H9 (cell line): Measurements from ENCODE around the gene VWC2L. TPM values are rescaled to one million over a fixed set of nuclear protein-coding genes. Genes with fewer than 3 reads are reported as not detected.

ENCODE experiments used
- DNase-seq: peaks from one replicate; pipeline ENCODE4 v3.0.0-alpha.2; 2017
- H2AFZ ChIP-seq: one replicate; pipeline ENCODE4 v1.6.1; 2013; ENCODE audit warnings: mild to moderate bottlenecking, low read length, control low read depth, moderate library complexity
- H2AK5ac ChIP-seq: 2 replicates; pipeline ENCODE4 v1.6.1; 2013; ENCODE audit warnings: low read length, control low read depth, mixed read lengths; ENCODE audit not compliant: insufficient read length
- H2BK120ac ChIP-seq: one replicate; pipeline ENCODE4 v1.6.1; 2013; ENCODE audit warnings: low read depth, mild to moderate bottlenecking, low read length, control low read depth, inconsistent platforms; ENCODE audit not compliant: poor library complexity, severe bottlenecking
- H2BK12ac ChIP-seq: 2 replicates; pipeline ENCODE4 v1.6.1; 2013; ENCODE audit warnings: low read length, control low read depth, mixed read lengths, low read depth; ENCODE audit not compliant: insufficient read length
- H2BK15ac ChIP-seq: 2 replicates; pipeline ENCODE4 v1.6.1; 2013; ENCODE audit warnings: low read depth, low read length, control low read depth
- H2BK20ac ChIP-seq: one replicate; pipeline ENCODE4 v1.6.1; 2013; ENCODE audit warnings: low read depth, mild to moderate bottlenecking, low read length, control low read depth, inconsistent platforms; ENCODE audit not compliant: poor library complexity, severe bottlenecking
- H2BK5ac ChIP-seq: 2 replicates; pipeline ENCODE4 v1.6.1; 2013; ENCODE audit warnings: low read length, control low read depth, mixed read lengths; ENCODE audit not compliant: insufficient read length
- H3K14ac ChIP-seq: 2 replicates; pipeline ENCODE4 v1.6.1; 2013; ENCODE audit warnings: low read length, control low read depth; ENCODE audit not compliant: insufficient read depth
- H3K18ac ChIP-seq: 2 replicates; pipeline ENCODE4 v1.6.1; 2013; ENCODE audit warnings: low read depth, mild to moderate bottlenecking, mixed read lengths, low read length, control low read depth; ENCODE audit not compliant: insufficient read length
- H3K23ac ChIP-seq: 2 replicates; pipeline ENCODE4 v1.6.1; 2013; ENCODE audit warnings: low read length, control low read depth, mixed read lengths, low read depth; ENCODE audit not compliant: insufficient read length
- H3K23me2 ChIP-seq: 2 replicates; pipeline ENCODE4 v1.6.1; 2013; ENCODE audit warnings: low read depth, mild to moderate bottlenecking, mixed read lengths, low read length, control low read depth; ENCODE audit not compliant: insufficient read length, poor library complexity, severe bottlenecking
- H3K27ac ChIP-seq: 2 replicates; pipeline ENCODE4 v1.5.1; 2013; ENCODE audit warnings: low read length, control low read depth, mixed read lengths, low read depth; ENCODE audit not compliant: insufficient read length
- H3K27me3 ChIP-seq: 2 replicates; pipeline ENCODE4 v1.6.1; 2013; ENCODE audit warnings: low read length, control low read depth, inconsistent platforms; ENCODE audit not compliant: insufficient read depth
- H3K4ac ChIP-seq: 2 replicates; pipeline ENCODE4 v1.6.1; 2013; ENCODE audit warnings: low read depth, mild to moderate bottlenecking, control low read depth, inconsistent platforms, low read length, moderate library complexity
- H3K4me1 ChIP-seq: 2 replicates; pipeline ENCODE4 v1.6.1; 2013; ENCODE audit warnings: low read length, control low read depth, inconsistent platforms; ENCODE audit not compliant: insufficient read depth
- H3K4me2 ChIP-seq: 2 replicates; pipeline ENCODE4 v1.6.1; 2013; ENCODE audit warnings: low read length, control low read depth, mixed read lengths; ENCODE audit not compliant: insufficient read length, insufficient read depth
- H3K56ac ChIP-seq: 2 replicates; pipeline ENCODE4 v1.6.1; 2013; ENCODE audit warnings: low read depth, mild to moderate bottlenecking, mixed read lengths, low read length, control low read depth; ENCODE audit not compliant: insufficient read length
- H3K79me1 ChIP-seq: 2 replicates; pipeline ENCODE4 v1.6.1; 2013; ENCODE audit warnings: low read depth, mild to moderate bottlenecking, moderate library complexity, low read length, control low read depth, inconsistent platforms; ENCODE audit not compliant: insufficient read depth, poor library complexity, severe bottlenecking
- H3K79me2 ChIP-seq: 2 replicates; pipeline ENCODE4 v1.6.1; 2013; ENCODE audit warnings: low read length, control low read depth, inconsistent platforms; ENCODE audit not compliant: insufficient read depth
- H3K9ac ChIP-seq: 2 replicates; pipeline ENCODE4 v1.6.1; 2013; ENCODE audit warnings: low read length, control low read depth, mixed read lengths; ENCODE audit not compliant: insufficient read length; ENCODE audit errors: extremely low read depth
- H3K9me3 ChIP-seq: one replicate; pipeline ENCODE4 v1.6.1; 2013; ENCODE audit warnings: low read depth, low read length, inconsistent platforms; ENCODE audit not compliant: control insufficient read depth
- H3T11ph ChIP-seq: one replicate; pipeline ENCODE4 v1.6.1; 2013; ENCODE audit warnings: mild to moderate bottlenecking, low read length, control low read depth, inconsistent platforms
- H4K20me1 ChIP-seq: one replicate; pipeline ENCODE4 v1.6.1; 2013; ENCODE audit not compliant: control insufficient read depth, insufficient read length, insufficient read depth
- H4K5ac ChIP-seq: 2 replicates; pipeline ENCODE4 v1.6.1; 2013; ENCODE audit warnings: low read depth, mild to moderate bottlenecking, mixed read lengths, low read length, control low read depth; ENCODE audit not compliant: insufficient read length
- H4K8ac ChIP-seq: replicated peaks from 2 replicates; pipeline ENCODE4 v1.6.1; 2013; ENCODE audit warnings: low read length, control low read depth, mixed read lengths, low read depth; ENCODE audit not compliant: insufficient read length
- H4K91ac ChIP-seq: 2 replicates; pipeline ENCODE4 v1.6.1; 2013; ENCODE audit warnings: low read depth, mild to moderate bottlenecking, moderate library complexity, mixed read lengths, low read length, control low read depth; ENCODE audit not compliant: insufficient read length
- H3K27ac Mint-ChIP-seq, 3 experiments: 2 replicates in 2 of 3; 3 replicates in 1 of 3; pipeline ENCODE4 v1.8.0; 2020 to 2021; ENCODE audit warnings: mixed read lengths in 3 of 3, mild to moderate bottlenecking in 1 of 3, moderate library complexity in 1 of 3
- H3K27me3 Mint-ChIP-seq: 2 replicates; pipeline ENCODE4 v1.8.0; 2021; ENCODE audit warnings: low read depth, mild to moderate bottlenecking, moderate library complexity, mixed read lengths
- H3K36me3 Mint-ChIP-seq, 3 experiments: 2 replicates in 2 of 3; 3 replicates in 1 of 3; pipeline ENCODE4 v1.8.0; 2020 to 2021; ENCODE audit warnings: low read depth in 3 of 3, mixed read lengths in 3 of 3; ENCODE audit not compliant: insufficient read depth in 1 of 3
- H3K4me1 Mint-ChIP-seq, 2 experiments: 2 replicates each; pipeline ENCODE4 v1.8.0; 2020; ENCODE audit warnings: mixed read lengths in 2 of 2
- H3K4me3 Mint-ChIP-seq, 2 experiments: 2 replicates in 1 of 2; 3 replicates in 1 of 2; pipeline ENCODE4 v1.8.0; 2020 to 2021; ENCODE audit warnings: mild to moderate bottlenecking in 2 of 2, mixed read lengths in 2 of 2, moderate library complexity in 1 of 2
- H3K9me3 Mint-ChIP-seq, 2 experiments: 2 replicates in 1 of 2; 3 replicates in 1 of 2; pipeline ENCODE4 v1.8.0; 2020; ENCODE audit warnings: mild to moderate bottlenecking in 2 of 2, mixed read lengths in 2 of 2, moderate library complexity in 1 of 2
- CTCF ChIP-seq: fragments of 200-600 bp; sonication (generic); conservative IDR thresholded peaks from 3 replicates; pipeline ENCODE4 v1.8.0; 2021; ENCODE audit warnings: antibody characterized with exemption, mild to moderate bottlenecking
- total RNA-seq: library from RNA; stranded (reverse); gene quantifications from 2 replicates; pipeline ENCODE4 v1.2.1, GENCODE V29; 2021

VWC2L gene
- total RNA-seq, 1 experiment from 2014 or later = not detected

DNA sequence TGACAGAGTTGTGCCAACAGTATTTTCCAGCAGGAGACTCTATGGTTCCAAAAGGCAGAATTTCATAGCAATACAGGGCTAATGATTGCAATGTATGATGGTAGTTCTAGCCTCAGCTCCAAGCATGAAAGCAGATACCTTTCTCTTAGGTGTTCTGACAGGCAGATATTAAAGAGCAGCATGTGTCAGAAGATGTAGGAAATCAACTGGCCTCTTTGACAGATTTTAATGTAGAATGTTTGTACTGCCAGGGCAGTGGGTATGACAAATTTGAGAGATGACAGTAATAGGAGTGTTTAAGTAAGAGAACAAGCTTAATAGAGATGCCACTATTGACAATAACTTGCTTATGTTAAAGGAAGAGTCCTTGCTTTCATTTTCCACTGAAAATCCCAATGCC is 21.5 kb upstream of the VWC2L start:
- Histone ChIP-seq H3K79me1 (no peaks in the 10 kb centered on the region), H3K9me3 (no peaks in the 10 kb centered on the region), H2BK5ac (no peak overlapping the region), H3K23me2 (no peaks in the 10 kb centered on the region), H3K27ac (no peak overlapping the region), H4K20me1 (no peaks in the 10 kb centered on the region), H3K27me3 (no peaks in the 10 kb centered on the region), H3K18ac (no peak overlapping the region), H2BK20ac (no peak overlapping the region), H3K9ac (no peak overlapping the region), H4K5ac (no peak overlapping the region), H4K91ac (no peak overlapping the region), H3K4ac (no peak overlapping the region), H4K8ac (no peak overlapping the region), H2BK12ac (no peak overlapping the region), H2AFZ (no peak overlapping the region), H3T11ph (no peak overlapping the region), H3K56ac (no peak overlapping the region), H2BK15ac (no peak overlapping the region), H2AK5ac (no peak overlapping the region), H2BK120ac (no peak overlapping the region), H3K14ac (no peak overlapping the region), H3K79me2 (no peaks in the 10 kb centered on the region), H3K4me2 (no peak overlapping the region), H3K23ac (no peak overlapping the region), H3K4me1 (no peaks in the 10 kb centered on the region)
- Mint-ChIP-seq H3K9me3 (no peaks in the 10 kb centered on the region), H3K27ac (no peak overlapping the region), H3K27me3 (no peaks in the 10 kb centered on the region), H3K36me3 (no peaks in the 10 kb centered on the region), H3K4me1 (no peaks in the 10 kb centered on the region), H3K4me3 (no peak overlapping the region)
- no peak for TF ChIP-seq CTCF
- DNase-seq = no peak
